Small intestine (tissue), 7 donors: ENCODE results near the gene STH. TPM values are rescaled to one million over a fixed set of nuclear protein-coding genes. Genes with fewer than 3 reads are reported as not detected.
"Not testable (repeated sequence)": the region's sequence is repeated elsewhere in the genome, so short reads cannot be mapped to it uniquely, and the experiment has no call there.

ENCODE experiments used
- DNase-seq, 2 donors: peaks; one replicate each; pipeline versions ENCODE4 v3.0.0 to v3.0.0-alpha.2; 2013
- FAIRE-seq: peaks from 2 replicates; lab custom pipeline; 2012; peaks lifted over from hg19 to GRCh38; lab: Jason Lieb, UNC
- H3K27ac ChIP-seq, 3 donors: one replicate each; pipeline ENCODE4 v1.5.1; 2013; ENCODE audit warnings: low read length in 2 of 3, mild to moderate bottlenecking in 2 of 3, control low read depth in 1 of 3, inconsistent platforms in 1 of 3, low read depth in 1 of 3, moderate library complexity in 1 of 3
- H3K27me3 ChIP-seq, 3 donors: one replicate each; pipeline ENCODE4 v1.6.1; 2013; ENCODE audit warnings: low read length in 3 of 3, inconsistent platforms in 1 of 3; ENCODE audit not compliant: control insufficient read depth in 3 of 3, insufficient read depth in 3 of 3
- H3K36me3 ChIP-seq, 3 donors: one replicate each; pipeline ENCODE4 v1.6.1; 2013; ENCODE audit warnings: low read length in 3 of 3, inconsistent platforms in 1 of 3, low read depth in 1 of 3, mild to moderate bottlenecking in 1 of 3, moderate library complexity in 1 of 3; ENCODE audit not compliant: control insufficient read depth in 3 of 3, insufficient read depth in 2 of 3
- H3K4me1 ChIP-seq, 3 donors: one replicate each; pipeline ENCODE4 v1.6.1; 2013; ENCODE audit warnings: low read length in 2 of 3, inconsistent platforms in 1 of 3, low read depth in 1 of 3, mild to moderate bottlenecking in 1 of 3, moderate library complexity in 1 of 3; ENCODE audit not compliant: control insufficient read depth in 3 of 3, insufficient read depth in 2 of 3
- H3K4me3 ChIP-seq, 3 donors: one replicate each; pipeline ENCODE4 v1.5.1; 2013; ENCODE audit warnings: low read length in 3 of 3, control low read depth in 1 of 3, inconsistent platforms in 1 of 3, low read depth in 1 of 3, mild to moderate bottlenecking in 1 of 3, moderate library complexity in 1 of 3
- H3K9me3 ChIP-seq, 2 donors: one replicate each; pipeline ENCODE4 v1.6.1; 2013; ENCODE audit warnings: low read depth in 1 of 2, low read length in 1 of 2; ENCODE audit not compliant: control insufficient read depth in 2 of 2, insufficient read depth in 1 of 2
- WGBS, 3 donors: extraction: QIAGEN DNeasy Blood & Tissue Kit; methylation state at CpG; one replicate each; pipeline ENCODE4 v1.1.7; 2013; 5-methylcytosine and 5-hydroxymethylcytosine counted together
- polyA plus RNA-seq, 4 donors: library from polyadenylated mRNA; stranded (reverse) in 3 of 4; unstranded in 1 of 4; fragments of 200-250 nt in 3 of 4; fragments of 120-200 nt in 1 of 4; gene quantifications; one replicate each; pipeline versions ENCODE4 v1.2.1 to v1.2.3, GENCODE V29; 2013
- donor health status: healthy with polysubstance abuse.
- donor health status: control.
- donor health status: control.
- donor health status: Bipolar disorder and iron deficiency.
- donor health status: healthy.

Gene STH
- polyA plus RNA-seq, 4 donors: not detected

DNA sequence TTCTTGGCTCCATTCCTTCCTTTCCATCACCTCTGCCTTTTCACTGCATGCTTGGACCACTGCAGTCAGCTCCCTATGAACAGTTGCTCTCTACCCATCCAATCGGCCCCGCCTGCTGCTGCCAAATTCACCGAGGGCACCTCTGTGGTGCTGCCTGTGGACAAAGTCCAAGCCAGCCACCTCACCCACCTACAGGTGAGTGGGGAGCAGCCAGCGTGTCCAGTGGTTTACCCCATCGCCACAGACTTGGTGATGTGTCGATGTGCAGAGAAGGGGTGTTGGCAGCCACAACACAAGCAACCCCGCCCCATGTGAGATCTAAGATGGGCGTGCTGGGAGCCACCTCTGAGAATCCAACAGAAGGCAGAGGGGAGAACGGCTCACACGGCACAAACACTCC is 43.7 kb upstream of the STH start:
- Histone ChIP-seq H3K27ac (no peak overlapping the region), H3K27me3 (peaks cover 0 to 13% (median under 1%) of the 10 kb centered on the region in 3 donors), H3K4me1 (no peaks in the 10 kb centered on the region), H3K9me3 (no peaks in the 10 kb centered on the region), H3K36me3 (no peaks in the 10 kb centered on the region), H3K4me3 (no peak overlapping the region)
- no peak for DNase-seq
- FAIRE-seq: no peak
- 57 to 77% (median 64%) methylated on average over 10 of the region's 10 CpGs for WGBS, 3 donors

DNA sequence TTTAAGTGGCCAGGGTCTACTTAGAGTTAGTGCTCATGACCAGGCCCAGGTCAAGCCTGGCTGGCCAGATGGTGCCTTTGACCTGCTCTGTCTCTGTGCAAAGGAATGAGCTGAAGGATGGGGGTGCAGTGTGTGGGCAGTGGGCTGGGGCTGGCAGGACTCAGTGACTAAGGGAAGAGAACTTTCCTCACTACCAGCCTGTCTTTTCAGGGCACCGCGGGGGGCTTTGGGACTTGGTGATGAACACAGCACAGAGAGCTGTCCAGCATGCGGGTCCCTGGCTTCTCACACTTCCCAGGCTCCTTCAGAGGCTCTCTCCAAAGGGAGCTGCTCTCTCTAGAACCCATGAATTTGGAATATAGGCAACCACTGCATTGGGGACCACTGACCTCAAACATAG is 43.0 kb upstream of the STH start:
- FAIRE-seq (no peak), DNase-seq (no peak)
- no peaks in the 10 kb centered on the region for H3K9me3 ChIP-seq
- no peak overlapping the region for H3K27ac ChIP-seq
- H3K4me1 ChIP-seq: no peaks in the 10 kb centered on the region
- H3K36me3 ChIP-seq: no peaks in the 10 kb centered on the region
- H3K4me3 ChIP-seq: no peak overlapping the region
- WGBS, 3 donors: 83 to 92% (median 92%) methylated on average over 3 of the region's 3 CpGs
- peaks cover 0 to 6% (median 0%) of the 10 kb centered on the region in 3 donors for H3K27me3 ChIP-seq

DNA sequence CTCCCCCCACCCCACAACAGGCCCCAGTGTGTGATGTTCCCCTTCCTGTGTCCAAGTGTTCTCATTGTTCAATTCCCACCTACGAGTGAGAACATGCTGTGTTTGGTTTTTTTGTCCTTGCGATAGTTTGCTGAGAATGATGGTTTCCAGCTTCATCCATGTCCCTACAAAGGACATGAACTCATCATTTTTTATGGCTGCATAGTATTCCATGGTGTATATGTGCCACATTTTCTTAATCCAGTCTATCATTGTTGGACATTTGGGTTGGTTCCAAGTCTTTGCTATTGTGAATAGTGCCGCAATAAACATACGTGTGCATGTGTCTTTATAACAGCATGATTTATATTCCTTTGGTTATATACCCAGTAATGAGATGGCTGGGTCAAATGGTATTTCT is 42.3 kb upstream of the STH start:
- not testable (repeated sequence) for H3K27ac ChIP-seq, FAIRE-seq, H3K27me3 ChIP-seq, DNase-seq, H3K9me3 ChIP-seq, H3K4me3 ChIP-seq, H3K36me3 ChIP-seq, H3K4me1 ChIP-seq
- WGBS, 3 donors: 86 to 94% (median 88%) methylated on average over 4 of the region's 4 CpGs

DNA sequence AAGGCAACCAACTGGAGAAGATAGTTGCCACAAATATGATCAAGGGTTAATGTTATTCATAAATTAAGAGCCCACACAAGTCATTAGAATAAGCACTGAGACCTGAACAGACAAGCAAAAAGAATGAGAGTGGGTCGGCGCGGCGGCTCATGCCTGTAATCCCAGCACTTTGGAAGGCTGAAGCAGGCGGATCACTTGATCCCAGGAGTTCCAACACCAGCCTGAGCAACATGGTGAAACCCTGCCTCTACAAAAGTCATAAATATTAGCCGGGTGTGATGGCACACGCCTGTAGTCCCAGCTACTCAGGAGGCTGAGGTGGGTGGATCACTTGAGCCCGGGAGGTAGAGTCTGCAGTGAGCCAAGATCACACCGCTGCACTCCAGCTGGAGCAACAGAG is 40.7 kb upstream of the STH start:
- 86 to 88% (median 88%) methylated on average over 9 of the region's 9 CpGs for WGBS, 3 donors
- no peaks in the 10 kb centered on the region for H3K27me3 ChIP-seq
- H3K4me3 ChIP-seq: no peak overlapping the region
- no peak for FAIRE-seq
- H3K36me3 ChIP-seq: no peaks in the 10 kb centered on the region
- no peak for DNase-seq
- no peak overlapping the region for H3K27ac ChIP-seq
- no peaks in the 10 kb centered on the region for H3K4me1 ChIP-seq
- H3K9me3 ChIP-seq: no peaks in the 10 kb centered on the region

DNA sequence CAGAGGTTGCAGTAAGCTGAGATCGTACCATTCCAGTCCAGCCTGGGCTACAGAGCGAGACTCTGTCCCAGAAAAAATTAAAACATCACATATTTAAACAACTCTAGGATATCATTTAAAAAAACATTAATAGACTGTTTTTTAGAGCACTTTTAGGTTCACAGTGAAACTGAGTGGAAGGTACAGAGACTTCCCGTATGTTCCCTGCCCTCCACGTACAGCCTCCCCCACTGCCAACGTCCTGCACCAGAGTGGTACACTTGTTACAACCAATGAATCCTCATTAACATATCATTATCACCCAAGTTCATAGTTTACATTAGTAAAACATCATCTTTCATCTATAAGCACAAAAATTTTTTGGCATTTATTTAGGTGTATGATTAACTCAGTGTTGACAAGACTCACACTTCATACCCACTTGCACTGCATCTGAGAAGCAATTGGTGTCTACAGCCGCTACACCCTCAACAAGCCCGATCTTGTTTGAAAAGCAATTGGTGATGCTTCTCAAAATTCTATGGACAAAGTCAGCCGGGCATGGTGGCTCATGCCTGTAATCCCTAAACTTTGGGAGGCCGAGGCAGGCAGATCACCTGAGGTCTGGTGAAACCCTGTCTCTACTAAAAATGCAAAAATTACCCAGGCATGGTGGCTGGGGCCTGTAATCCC is 39.9 kb upstream of the STH start:
- FAIRE-seq (no peak), DNase-seq (no peak)
- no peak overlapping the region for H3K27ac ChIP-seq
- H3K4me1 ChIP-seq: no peaks in the 10 kb centered on the region
- 83 to 85% (median 84%) methylated on average over 9 of the region's 9 CpGs for WGBS, 3 donors
- H3K9me3 ChIP-seq: no peaks in the 10 kb centered on the region
- no peak overlapping the region for H3K4me3 ChIP-seq
- no peaks in the 10 kb centered on the region for H3K36me3 ChIP-seq
- no peaks in the 10 kb centered on the region for H3K27me3 ChIP-seq

DNA sequence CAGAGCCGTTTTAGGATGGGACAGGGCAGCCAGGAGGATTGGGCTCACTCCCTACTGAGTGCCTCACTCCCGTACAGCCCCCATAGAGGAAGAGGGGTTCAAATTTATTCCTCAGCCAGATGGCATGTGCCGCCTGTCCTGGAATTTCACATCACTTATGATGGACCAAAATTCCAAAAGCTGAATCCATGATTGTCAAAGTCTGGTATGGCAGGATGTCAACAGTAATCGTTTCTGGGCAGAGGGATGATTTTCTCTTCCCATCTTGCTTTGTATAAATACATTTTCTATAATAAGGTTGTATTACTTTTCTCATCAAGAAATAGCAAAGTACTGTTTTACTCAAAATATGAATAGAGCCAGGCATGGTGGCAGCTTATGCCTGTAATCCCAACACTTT is 38.7 kb upstream of the STH start:
- no peak overlapping the region for H3K4me3 ChIP-seq
- 80 to 83% (median 81%) methylated on average over 4 of the region's 4 CpGs for WGBS, 3 donors
- DNase-seq (no peak), FAIRE-seq (no peak)
- H3K9me3 ChIP-seq: no peaks in the 10 kb centered on the region
- H3K27me3 ChIP-seq: no peaks in the 10 kb centered on the region
- no peaks in the 10 kb centered on the region for H3K4me1 ChIP-seq
- H3K27ac ChIP-seq: no peak overlapping the region
- H3K36me3 ChIP-seq: no peaks in the 10 kb centered on the region

DNA sequence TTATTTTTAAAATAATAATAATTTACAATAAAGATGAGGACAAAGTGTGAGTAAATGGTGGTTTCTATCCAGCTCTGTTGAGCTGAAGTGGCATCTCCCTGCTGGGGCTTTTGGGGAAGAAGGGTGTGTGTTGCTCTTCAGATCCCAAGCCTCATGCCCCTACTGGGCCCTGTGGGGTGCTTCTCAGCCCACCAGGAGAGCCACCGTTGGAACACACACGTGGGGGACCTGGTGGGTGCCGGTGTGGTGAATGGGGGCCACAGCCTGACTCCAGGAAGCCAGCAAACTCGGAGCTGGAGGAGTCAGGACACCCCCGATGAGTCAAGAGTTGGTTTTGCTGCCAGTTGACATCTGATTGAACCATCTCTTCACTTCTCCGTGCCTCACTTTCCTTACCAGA is 37.8 kb upstream of the STH start:
- DNase-seq: no peak
- WGBS, 3 donors: 75 to 86% (median 75%) methylated on average over 6 of the region's 6 CpGs
- Histone ChIP-seq H3K4me1 (no peaks in the 10 kb centered on the region), H3K27ac (no peak overlapping the region), H3K4me3 (no peak overlapping the region), H3K27me3 (no peaks in the 10 kb centered on the region), H3K36me3 (no peaks in the 10 kb centered on the region), H3K9me3 (no peaks in the 10 kb centered on the region)
- FAIRE-seq: no peak

DNA sequence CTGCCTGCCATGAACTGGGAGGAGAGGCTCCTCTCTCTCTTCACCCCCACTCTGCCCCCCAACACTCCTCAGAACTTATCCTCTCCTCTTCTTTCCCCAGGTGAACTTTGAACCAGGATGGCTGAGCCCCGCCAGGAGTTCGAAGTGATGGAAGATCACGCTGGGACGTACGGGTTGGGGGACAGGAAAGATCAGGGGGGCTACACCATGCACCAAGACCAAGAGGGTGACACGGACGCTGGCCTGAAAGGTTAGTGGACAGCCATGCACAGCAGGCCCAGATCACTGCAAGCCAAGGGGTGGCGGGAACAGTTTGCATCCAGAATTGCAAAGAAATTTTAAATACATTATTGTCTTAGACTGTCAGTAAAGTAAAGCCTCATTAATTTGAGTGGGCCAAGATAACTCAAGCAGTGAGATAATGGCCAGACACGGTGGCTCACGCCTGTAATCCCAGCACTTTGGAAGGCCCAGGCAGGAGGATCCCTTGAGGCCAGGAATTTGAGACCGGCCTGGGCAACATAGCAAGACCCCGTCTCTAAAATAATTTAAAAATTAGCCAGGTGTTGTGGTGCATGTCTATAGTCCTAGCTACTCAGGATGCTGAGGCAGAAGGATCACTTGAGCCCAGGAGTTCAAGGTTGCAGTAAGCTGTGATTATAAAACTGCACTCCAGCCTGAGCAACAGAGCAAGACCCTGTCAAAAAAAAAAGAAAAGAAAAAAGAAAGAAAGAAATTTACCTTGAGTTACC is 36.7 kb upstream of the STH start:
- H3K36me3 ChIP-seq: no peaks in the 10 kb centered on the region
- FAIRE-seq (no peak), DNase-seq (no peak)
- peaks cover 0 to 5% (median 4%) of the 10 kb centered on the region in 3 donors for H3K27me3 ChIP-seq
- no peak overlapping the region for H3K4me3 ChIP-seq
- no peak overlapping the region for H3K27ac ChIP-seq
- WGBS, 3 donors: 72 to 86% (median 84%) methylated on average over 12 of the region's 12 CpGs
- no peaks in the 10 kb centered on the region for H3K9me3 ChIP-seq
- no peaks in the 10 kb centered on the region for H3K4me1 ChIP-seq
